Measurements from ENCODE around the gene PKP4. TPM values are rescaled to one million over a fixed set of nuclear protein-coding genes. Genes with fewer than 3 reads are reported as not detected.

PKP4 gene
- total RNA-seq, 1 experiment from 2014 or later: 40.1 TPM

GRCh38 chr2:158600155-158600802, 143.5 kb downstream of the PKP4 start:
- POLR2A ChIA-PET (ENCODE audit: unreplicated experiment): interaction anchor here (0.7 kb wide), 1 partner anchor 19 kb away, joined by 17 read pairs; no protein-coding TSS in a partner anchor
- peak; percentile 94 for ATAC-seq
- Histone ChIP-seq H4K20me1 (ENCODE audit: low read length) (no peaks in the 10 kb centered on the region), H3K4me2 (ENCODE audit: low read length) (peak overlapping the region; percentile 68), H3K79me2 (ENCODE audit: low read length) (no peaks in the 10 kb centered on the region), H3F3A (ENCODE audit: low read length, unreplicated experiment) (no peaks in the 10 kb centered on the region), H3K27me3 (ENCODE audit: low read length) (no peaks in the 10 kb centered on the region), H3K36me3 (ENCODE audit: low read depth, low read length) (no peaks in the 10 kb centered on the region), H3K9me3 (ENCODE audit: low read length) (no peaks in the 10 kb centered on the region), H3K4me1 (ENCODE audit: insufficient read depth, low read length) (peaks cover 27% of the 10 kb centered on the region), H3K4me3 (ENCODE audit: low read length) (peak overlapping the region; percentile 28; the same call in 1 of the 2 replicates), H3K9ac (ENCODE audit: low read length) (no peak overlapping the region), H3K27ac (ENCODE audit: low read length) (peak overlapping the region; percentile 76), H2AFZ (ENCODE audit: low read length) (no peak overlapping the region), H3K9me2 (replicated peaks; ENCODE audit: low read length) (no peaks in the 10 kb centered on the region)
- intact Hi-C loops (cut with micrococcal nuclease): loop anchor here (2.0 to 5.0 kb wide), 4 partner anchors 13 to 138 kb away; no protein-coding TSS in a partner anchor
- BruUV-seq (replicated peaks): no TSS peak
- peak; percentile 94 for DNase-seq
- CTCF ChIA-PET: no interaction called here
- TF ChIP-seq CTCF (conservative IDR thresholded peaks at IDR 0.05; ENCODE audit: low read depth, low read length): no peak

- Histone ChIP-seq H3K79me2 (ENCODE audit: low read length) (no peaks in the 10 kb centered on the region), H2AFZ (ENCODE audit: low read length) (no peak overlapping the region)
These were observed 145.3 kb downstream of the PKP4 start for GRCh38 chr2:158602027-158602426.

GRCh38 chr2:158603205-158603604, 146.5 kb downstream of the PKP4 start:
- intact Hi-C loops (cut with micrococcal nuclease): loop anchor here (5.0 kb wide), 1 partner anchor 141 kb away; no protein-coding TSS in a partner anchor
- no peak overlapping the region for H3K4me3 ChIP-seq (ENCODE audit: low read length)
- H2AFZ ChIP-seq (ENCODE audit: low read length): no peak overlapping the region
- POLR2A ChIA-PET (ENCODE audit: unreplicated experiment): no interaction called here
- CTCF ChIA-PET: no interaction called here
- TF ChIP-seq EZH2phosphoT487 (IDR thresholded peaks at IDR 0.05; ENCODE audit: borderline replicate concordance, low read length): no peak
- no peak for TF ChIP-seq EZH2 (IDR thresholded peaks at IDR 0.05; ENCODE audit: low read length, unreplicated experiment)
- TF ChIP-seq CTCF (conservative IDR thresholded peaks at IDR 0.05; ENCODE audit: low read depth, low read length): no peak
- no peaks in the 10 kb centered on the region for H4K20me1 ChIP-seq (ENCODE audit: low read length)
- no peak for DNase-seq
- no peak for ATAC-seq
- no peak overlapping the region for H3K27ac ChIP-seq (ENCODE audit: low read length)
- H3K4me1 ChIP-seq (ENCODE audit: insufficient read depth, low read length): peaks cover 27% of the 10 kb centered on the region
- H3K79me2 ChIP-seq (ENCODE audit: low read length): no peaks in the 10 kb centered on the region
- H3F3A ChIP-seq (ENCODE audit: low read length, unreplicated experiment): no peaks in the 10 kb centered on the region
- no peak overlapping the region for H3K4me2 ChIP-seq (ENCODE audit: low read length)
- no TSS peak for BruUV-seq (replicated peaks)
- no peak overlapping the region for H3K9ac ChIP-seq (ENCODE audit: low read length)
- no peaks in the 10 kb centered on the region for H3K9me3 ChIP-seq (ENCODE audit: low read length)
- H3K27me3 ChIP-seq (ENCODE audit: low read length): no peaks in the 10 kb centered on the region
- no peaks in the 10 kb centered on the region for H3K9me2 ChIP-seq (replicated peaks; ENCODE audit: low read length)
- H3K36me3 ChIP-seq (ENCODE audit: low read depth, low read length): no peaks in the 10 kb centered on the region

More at GRCh38 chr2:158602027-158602426, 145.3 kb downstream of the PKP4 start:
- Histone ChIP-seq H3K4me1 (ENCODE audit: insufficient read depth, low read length) (peaks cover 27% of the 10 kb centered on the region), H4K20me1 (ENCODE audit: low read length) (no peaks in the 10 kb centered on the region), H3K9me2 (replicated peaks; ENCODE audit: low read length) (no peaks in the 10 kb centered on the region), H3K9me3 (ENCODE audit: low read length) (no peaks in the 10 kb centered on the region), H3K9ac (ENCODE audit: low read length) (no peak overlapping the region), H3K36me3 (ENCODE audit: low read depth, low read length) (no peaks in the 10 kb centered on the region), H3K4me3 (ENCODE audit: low read length) (no peak overlapping the region), H3K27ac (ENCODE audit: low read length) (no peak overlapping the region), H3F3A (ENCODE audit: low read length, unreplicated experiment) (no peaks in the 10 kb centered on the region), H3K27me3 (ENCODE audit: low read length) (no peaks in the 10 kb centered on the region), H3K4me2 (ENCODE audit: low read length) (no peak overlapping the region)
- TF ChIP-seq EZH2phosphoT487 (IDR thresholded peaks at IDR 0.05; ENCODE audit: borderline replicate concordance, low read length): no peak
- no peak for DNase-seq
- no TSS peak for BruUV-seq (replicated peaks)
- intact Hi-C loops (cut with micrococcal nuclease): loop anchor here (5.0 kb wide), 1 partner anchor 140 kb away; no protein-coding TSS in a partner anchor
- ChIA-PET CTCF (no interaction called here), POLR2A (ENCODE audit: unreplicated experiment) (no interaction called here)
- no peak for ATAC-seq
